Mesendoderm (in vitro differentiated cells): Measurements from ENCODE around the gene SLC25A13.

Experiments used
- DNase-seq: peaks from one replicate; pipeline ENCODE4 v3.0.0; 2013
- H2AK5ac ChIP-seq: 2 replicates; pipeline ENCODE4 v1.6.1; 2013; ENCODE audit warnings: low read length, inconsistent platforms
- H2BK120ac ChIP-seq: 2 replicates; pipeline ENCODE4 v1.6.1; 2013; ENCODE audit warnings: low read depth, mild to moderate bottlenecking, low read length, moderate library complexity, mixed read lengths
- H2BK15ac ChIP-seq: replicated peaks from 2 replicates; pipeline ENCODE4 v1.6.1; 2013; ENCODE audit warnings: low read depth, mild to moderate bottlenecking, moderate library complexity
- H2BK5ac ChIP-seq: 2 replicates; pipeline ENCODE4 v1.6.1; 2013; ENCODE audit warnings: low read length, inconsistent platforms
- H3K18ac ChIP-seq: 2 replicates; pipeline ENCODE4 v1.6.1; 2013; ENCODE audit warnings: mild to moderate bottlenecking, low read length, mixed read lengths
- H3K23ac ChIP-seq: one replicate; pipeline ENCODE4 v1.6.1; 2013; ENCODE audit warnings: low read length
- H3K27ac ChIP-seq: 2 replicates; pipeline ENCODE4 v1.5.1; 2013; ENCODE audit warnings: low read depth, mild to moderate bottlenecking, inconsistent platforms, low read length, moderate library complexity
- H3K27me3 ChIP-seq: 2 replicates; pipeline ENCODE4 v1.6.1; 2013; ENCODE audit warnings: low read length, control low read depth, mild to moderate bottlenecking, inconsistent platforms; ENCODE audit not compliant: insufficient read depth, poor library complexity
- H3K36me3 ChIP-seq: 2 replicates; pipeline ENCODE4 v1.6.1; 2013; ENCODE audit warnings: low read length, inconsistent platforms; ENCODE audit not compliant: control insufficient read depth, insufficient read depth
- H3K4ac ChIP-seq: one replicate; pipeline ENCODE4 v1.6.1; 2013; ENCODE audit warnings: low read depth, mild to moderate bottlenecking, low read length, moderate library complexity
- H3K4me1 ChIP-seq: 2 replicates; pipeline ENCODE4 v1.6.1; 2013; ENCODE audit warnings: low read depth, low read length, inconsistent platforms; ENCODE audit not compliant: control insufficient read depth
- H3K4me2 ChIP-seq: 2 replicates; pipeline ENCODE4 v1.6.1; 2013; ENCODE audit warnings: low read length
- H3K4me3 ChIP-seq: 2 replicates; pipeline ENCODE4 v1.5.1; 2013; ENCODE audit warnings: mild to moderate bottlenecking, low read length
- H3K56ac ChIP-seq: one replicate; pipeline ENCODE4 v1.6.1; 2013; ENCODE audit warnings: low read length
- H3K79me1 ChIP-seq: 2 replicates; pipeline ENCODE4 v1.6.1; 2013; ENCODE audit warnings: low read length, inconsistent platforms
- H3K79me2 ChIP-seq: 2 replicates; pipeline ENCODE4 v1.6.1; 2013; ENCODE audit warnings: mild to moderate bottlenecking, low read length; ENCODE audit not compliant: control insufficient read depth, insufficient read depth
- H3K9ac ChIP-seq: 2 replicates; pipeline ENCODE4 v1.6.1; 2013; ENCODE audit warnings: low read length, inconsistent platforms
- H4K5ac ChIP-seq: one replicate; pipeline ENCODE4 v1.6.1; 2013; ENCODE audit warnings: low read length
- H4K8ac ChIP-seq: one replicate; pipeline ENCODE4 v1.6.1; 2013; ENCODE audit warnings: low read depth, mild to moderate bottlenecking, control low read depth, low read length, moderate library complexity
- WGBS: extraction: QIAGEN DNeasy Blood & Tissue Kit; methylation state at CpG from one replicate; pipeline ENCODE4 v1.1.7; 2013; ENCODE audit warnings: low lambda C conversion rate, missing lambda C conversion rate; ENCODE audit not compliant: insufficient coverage; ENCODE audit errors: extremely low coverage; 5-methylcytosine and 5-hydroxymethylcytosine counted together

Gene SLC25A13

GRCh38 chr7:96184783-96185182, 137.1 kb downstream of the SLC25A13 start:
- H4K5ac ChIP-seq, result no peak overlapping the region
- H3K36me3 ChIP-seq, result peaks cover 7% of the 10 kb centered on the region
- H2AK5ac ChIP-seq, result no peak overlapping the region
- no peak overlapping the region for H3K56ac ChIP-seq
- H3K18ac ChIP-seq, result no peak overlapping the region
- no peaks in the 10 kb centered on the region for H3K27me3 ChIP-seq
- H2BK5ac ChIP-seq, result no peak overlapping the region
- DNase-seq, result no peak
- H3K4me1 ChIP-seq, result peaks cover 2% of the 10 kb centered on the region
- no peaks in the 10 kb centered on the region for H3K79me2 ChIP-seq
- no peak overlapping the region for H4K8ac ChIP-seq
- no peak overlapping the region for H3K27ac ChIP-seq
- no peak overlapping the region for H3K23ac ChIP-seq
- no peak overlapping the region for H3K9ac ChIP-seq
- H3K4ac ChIP-seq, result no peak overlapping the region
- H3K4me2 ChIP-seq, result no peak overlapping the region
- WGBS, result no CpG with 5 or more reads among the region's 2 CpGs
- H3K79me1 ChIP-seq, result no peaks in the 10 kb centered on the region
- no peak overlapping the region for H2BK15ac ChIP-seq
- no peak overlapping the region for H2BK120ac ChIP-seq
- H3K4me3 ChIP-seq, result no peak overlapping the region

GRCh38 chr7:96183163-96183670, 138.7 kb downstream of the SLC25A13 start:
- no peak overlapping the region for H3K4me3 ChIP-seq
- H3K4me2 ChIP-seq, result no peak overlapping the region
- no peak overlapping the region for H4K5ac ChIP-seq
- no peak overlapping the region for H3K56ac ChIP-seq
- H2BK15ac ChIP-seq, result no peak overlapping the region
- no peak overlapping the region for H4K8ac ChIP-seq
- WGBS, result no CpG with 5 or more reads among the region's 5 CpGs
- no peak overlapping the region for H3K18ac ChIP-seq
- H3K23ac ChIP-seq, result no peak overlapping the region
- H3K36me3 ChIP-seq, result peaks cover 5% of the 10 kb centered on the region
- H2BK5ac ChIP-seq, result no peak overlapping the region
- no peaks in the 10 kb centered on the region for H3K27me3 ChIP-seq
- peaks cover 5% of the 10 kb centered on the region for H3K4me1 ChIP-seq
- no peak overlapping the region for H3K4ac ChIP-seq
- no peak for DNase-seq
- no peak overlapping the region for H3K27ac ChIP-seq
- H3K79me1 ChIP-seq, result no peaks in the 10 kb centered on the region
- no peak overlapping the region for H2BK120ac ChIP-seq
- H2AK5ac ChIP-seq, result no peak overlapping the region
- no peaks in the 10 kb centered on the region for H3K79me2 ChIP-seq
- no peak overlapping the region for H3K9ac ChIP-seq

GRCh38 chr7:96182424-96183158, 139.3 kb downstream of the SLC25A13 start:
- Histone ChIP-seq H3K4ac (no peak overlapping the region), H3K36me3 (peaks cover 5% of the 10 kb centered on the region)

GRCh38 chr7:96181174-96181573, 140.7 kb downstream of the SLC25A13 start:
- H3K4me1 ChIP-seq, result peaks cover 5% of the 10 kb centered on the region
- H3K18ac ChIP-seq, result no peak overlapping the region
- no peak for DNase-seq
- H3K27me3 ChIP-seq, result no peaks in the 10 kb centered on the region
- no peak overlapping the region for H3K4ac ChIP-seq
- no peak overlapping the region for H3K9ac ChIP-seq
- no peak overlapping the region for H3K23ac ChIP-seq
- no CpG with 5 or more reads among the region's 3 CpGs for WGBS
- H2BK15ac ChIP-seq, result no peak overlapping the region
- no peak overlapping the region for H2AK5ac ChIP-seq
- H3K79me1 ChIP-seq, result no peaks in the 10 kb centered on the region
- H4K5ac ChIP-seq, result no peak overlapping the region
- no peak overlapping the region for H3K27ac ChIP-seq
- H4K8ac ChIP-seq, result no peak overlapping the region
- H3K36me3 ChIP-seq, result peaks cover 5% of the 10 kb centered on the region
- no peaks in the 10 kb centered on the region for H3K79me2 ChIP-seq
- no peak overlapping the region for H2BK5ac ChIP-seq
- H3K4me2 ChIP-seq, result no peak overlapping the region
- H3K4me3 ChIP-seq, result no peak overlapping the region
- no peak overlapping the region for H3K56ac ChIP-seq
- no peak overlapping the region for H2BK120ac ChIP-seq

More at GRCh38 chr7:96182424-96183158, 139.3 kb downstream of the SLC25A13 start:
- H2AK5ac ChIP-seq, result no peak overlapping the region
- H3K79me2 ChIP-seq, result no peaks in the 10 kb centered on the region
- no peak overlapping the region for H4K8ac ChIP-seq
- H2BK15ac ChIP-seq, result no peak overlapping the region
- H3K56ac ChIP-seq, result no peak overlapping the region
- H3K79me1 ChIP-seq, result no peaks in the 10 kb centered on the region
- no peak overlapping the region for H4K5ac ChIP-seq
- no peak overlapping the region for H3K4me3 ChIP-seq
- no peak overlapping the region for H2BK5ac ChIP-seq
- H3K27ac ChIP-seq, result no peak overlapping the region
- H3K23ac ChIP-seq, result no peak overlapping the region
- no peak overlapping the region for H3K4me2 ChIP-seq
- H3K27me3 ChIP-seq, result no peaks in the 10 kb centered on the region
- no peak overlapping the region for H2BK120ac ChIP-seq
- H3K4me1 ChIP-seq, result peaks cover 5% of the 10 kb centered on the region
- no CpG with 5 or more reads among the region's 5 CpGs for WGBS
- H3K18ac ChIP-seq, result no peak overlapping the region
- no peak overlapping the region for H3K9ac ChIP-seq
- DNase-seq, result no peak

- Histone ChIP-seq H3K27ac (no peak overlapping the region), H3K9ac (no peak overlapping the region), H2BK5ac (no peak overlapping the region), H3K4me3 (no peak overlapping the region), H3K4ac (no peak overlapping the region), H3K23ac (no peak overlapping the region), H3K4me1 (peaks cover 5% of the 10 kb centered on the region), H4K8ac (no peak overlapping the region), H3K4me2 (no peak overlapping the region), H3K56ac (no peak overlapping the region), H3K79me2 (no peaks in the 10 kb centered on the region), H3K79me1 (no peaks in the 10 kb centered on the region), H3K36me3 (peaks cover 5% of the 10 kb centered on the region), H2AK5ac (no peak overlapping the region), H3K18ac (no peak overlapping the region), H2BK120ac (no peak overlapping the region), H3K27me3 (no peaks in the 10 kb centered on the region), H4K5ac (no peak overlapping the region), H2BK15ac (no peak overlapping the region)
- no peak for DNase-seq
These were observed 142.1 kb downstream of the SLC25A13 start for GRCh38 chr7:96179837-96180236.

- no peaks in the 10 kb centered on the region for H3K79me1 ChIP-seq
- H3K4me2 ChIP-seq, result no peak overlapping the region
- peaks cover 5% of the 10 kb centered on the region for H3K36me3 ChIP-seq
- H2BK120ac ChIP-seq, result no peak overlapping the region
- H3K4me1 ChIP-seq, result peaks cover 5% of the 10 kb centered on the region
- no CpG with 5 or more reads among the region's 3 CpGs for WGBS
- H2BK15ac ChIP-seq, result no peak overlapping the region
- H3K56ac ChIP-seq, result no peak overlapping the region
- no peak overlapping the region for H4K5ac ChIP-seq
- no peak overlapping the region for H2BK5ac ChIP-seq
- no peaks in the 10 kb centered on the region for H3K27me3 ChIP-seq
- no peak overlapping the region for H3K4me3 ChIP-seq
- H3K27ac ChIP-seq, result no peak overlapping the region
- no peak overlapping the region for H3K23ac ChIP-seq
- H3K4ac ChIP-seq, result no peak overlapping the region
- no peaks in the 10 kb centered on the region for H3K79me2 ChIP-seq
- no peak overlapping the region for H2AK5ac ChIP-seq
- H3K9ac ChIP-seq, result no peak overlapping the region
- H4K8ac ChIP-seq, result no peak overlapping the region
- peak; percentile 75 for DNase-seq
- H3K18ac ChIP-seq, result no peak overlapping the region
These were observed 142.6 kb downstream of the SLC25A13 start for GRCh38 chr7:96179341-96179740.
